C4-2B (cell line): Measurements from ENCODE around the gene PAPSS1.
"Not testable (repeated sequence)": the region's sequence is repeated elsewhere in the genome, so short reads cannot be mapped to it uniquely, and the experiment has no call there.

Experiments
- H3K27ac ChIP-seq: fragments of 450-650 bp; 2 replicates; pipeline ENCODE4 v1.5.1; 2017
- CTCF ChIP-seq: fragments of 450-650 bp; conservative IDR thresholded peaks from 2 replicates; pipeline ENCODE4 v1.5.1; 2017; ENCODE audit warnings: mild to moderate bottlenecking
- ZFX ChIP-seq: fragments of 450-650 bp; IDR thresholded peaks from 2 replicates; pipeline ENCODE4 v1.6.1; 2017

PAPSS1 gene

GRCh38 chr4:107740381-107740780 lies 20.3 kb upstream of the PAPSS1 start:
- TF ChIP-seq CTCF = peak; percentile 34
- no peak for TF ChIP-seq ZFX
- no peak overlapping the region for H3K27ac ChIP-seq

- TF ChIP-seq ZFX = no peak
- TF ChIP-seq CTCF = no peak
- H3K27ac ChIP-seq = no peak overlapping the region
These were observed 17.4 kb upstream of the PAPSS1 start for GRCh38 chr4:107737450-107737849.

- H3K27ac ChIP-seq = no peak overlapping the region
- TF ChIP-seq ZFX (no peak), CTCF (peak; percentile 82)
These were observed 17.0 kb upstream of the PAPSS1 start for GRCh38 chr4:107736924-107737448.

GRCh38 chr4:107736037-107736436 lies 16.0 kb upstream of the PAPSS1 start:
- no peak for TF ChIP-seq CTCF
- no peak for TF ChIP-seq ZFX
- no peak overlapping the region for H3K27ac ChIP-seq

GRCh38 chr4:107734120-107734519 lies 14.1 kb upstream of the PAPSS1 start:
- peak; percentile 35 for TF ChIP-seq CTCF
- TF ChIP-seq ZFX = no peak
- no peak overlapping the region for H3K27ac ChIP-seq

- no peak for TF ChIP-seq ZFX
- H3K27ac ChIP-seq = no peak overlapping the region
These were observed 13.4 kb upstream of the PAPSS1 start for GRCh38 chr4:107733431-107733925.

GRCh38 chr4:107729050-107729449 lies 9.0 kb upstream of the PAPSS1 start:
- not testable (repeated sequence) for H3K27ac ChIP-seq

GRCh38 chr4:107726131-107726925 lies 6.3 kb upstream of the PAPSS1 start:
- H3K27ac ChIP-seq = not testable (repeated sequence)

GRCh38 chr4:107725281-107725859 lies 5.3 kb upstream of the PAPSS1 start:
- H3K27ac ChIP-seq = no peak overlapping the region
- TF ChIP-seq ZFX = no peak
- no peak for TF ChIP-seq CTCF

- not testable (repeated sequence) for H3K27ac ChIP-seq
These were observed 3.3 kb upstream of the PAPSS1 start for GRCh38 chr4:107723331-107723730.
